Lung (tissue), 12 donors: ENCODE data around the gene LANCL3. TPM values are rescaled to one million over a fixed set of nuclear protein-coding genes. Genes with fewer than 3 reads are reported as not detected.

Source experiments
- ATAC-seq: fragments of 200-7000 bp; cut with Tn5 transposase; one replicate; pipeline ENCODE4 v1.9.1; 2020; ENCODE audit warnings: moderate number of reproducible peaks; ENCODE audit not compliant: insufficient read depth, low FRiP score
- DNase-seq, 3 donors: peaks; one replicate each; pipeline ENCODE4 v3.0.0-alpha.2; 2013 to 2017
- H3K27ac ChIP-seq, 2 donors: one replicate each; pipeline ENCODE4 v1.5.1; 2013; ENCODE audit warnings: mild to moderate bottlenecking in 2 of 2, moderate library complexity in 2 of 2, control low read depth in 1 of 2, inconsistent platforms in 1 of 2, low read depth in 1 of 2, low read length in 1 of 2
- H3K27me3 ChIP-seq, 3 donors: one replicate each; pipeline ENCODE4 v1.5.1; 2013; ENCODE audit warnings: low read length in 2 of 3; ENCODE audit not compliant: control insufficient read depth in 3 of 3, insufficient read depth in 3 of 3
- H3K36me3 ChIP-seq, 4 donors: one replicate each; pipeline ENCODE4 v1.5.1; 2013; ENCODE audit warnings: low read length in 4 of 4, mild to moderate bottlenecking in 1 of 4, moderate library complexity in 1 of 4; ENCODE audit not compliant: control insufficient read depth in 4 of 4, insufficient read depth in 4 of 4
- H3K4me1 ChIP-seq, 5 donors: one replicate each; pipeline ENCODE4 v1.5.1; 2013; ENCODE audit warnings: low read length in 5 of 5, mild to moderate bottlenecking in 2 of 5, moderate library complexity in 1 of 5; ENCODE audit not compliant: control insufficient read depth in 5 of 5, insufficient read depth in 5 of 5
- H3K4me3 ChIP-seq: one replicate; pipeline ENCODE4 v1.5.1; 2013; ENCODE audit warnings: mild to moderate bottlenecking, control low read depth, moderate library complexity
- H3K9ac ChIP-seq, 2 donors: one replicate each; pipeline ENCODE4 v1.5.1; 2013; ENCODE audit warnings: low read length in 2 of 2, control low read depth in 1 of 2; ENCODE audit not compliant: insufficient read depth in 1 of 2
- H3K9me3 ChIP-seq, 4 donors: one replicate each; pipeline ENCODE4 v1.5.1; 2013; ENCODE audit warnings: low read length in 3 of 4, mild to moderate bottlenecking in 1 of 4, moderate library complexity in 1 of 4; ENCODE audit not compliant: control insufficient read depth in 4 of 4, insufficient read depth in 3 of 4
- CTCF ChIP-seq: IDR thresholded peaks from 2 replicates; pipeline ENCODE4 v1.5.1; 2012; ENCODE audit warnings: mild to moderate bottlenecking; ENCODE audit errors: control extremely low read depth, extremely low read depth
- WGBS, 2 donors: extraction: QIAGEN DNeasy Blood & Tissue Kit; methylation state at CpG; one replicate each; pipeline ENCODE4 v1.1.7; 2013; 5-methylcytosine and 5-hydroxymethylcytosine counted together
- polyA plus RNA-seq, 2 donors: library from polyadenylated mRNA; stranded (reverse); fragments of 200-250 nt; gene quantifications; one replicate each; pipeline ENCODE4 v1.2.1, GENCODE V29; 2013
- total RNA-seq, 2 donors: library from RNA; depleted of rRNA in 1 of 2; stranded (reverse); fragments of >200 nt in 1 of 2; gene quantifications; one replicate each; pipeline ENCODE4 v1.2.1, GENCODE V29; 2014 to 2021
- donor health status: control.
- donor health status: control.
- donor health status: Bipolar disorder and iron deficiency.
- donor health status: healthy.
- donor health status: DM: yes; HTN: yes; CAD: no.

Gene LANCL3
- total and polyA plus RNA-seq, 4 donors = 0.43 to 10.7 (median 1.4) TPM

- TF ChIP-seq CTCF = no peak
- peaks cover 0 to 9% (median 7%) of the 10 kb centered on the region in 3 donors for H3K27me3 ChIP-seq
- no peaks in the 10 kb centered on the region for H3K36me3 ChIP-seq
- WGBS, 2 donors = 84 to 90% methylated on average over 8 of the region's 8 CpGs
- H3K27ac ChIP-seq = no peak overlapping the region
- H3K4me3 ChIP-seq = no peak overlapping the region
- H3K4me1 ChIP-seq = no peaks in the 10 kb centered on the region
- no peak for ATAC-seq
- H3K9me3 ChIP-seq = peaks cover 0 to 2% (median 0%) of the 10 kb centered on the region in 4 donors
- no peak for DNase-seq
- H3K9ac ChIP-seq = no peak overlapping the region
These were observed 81.2 kb downstream of the LANCL3 start for GRCh38 chrX:37652589-37653231.

GRCh38 chrX:37653397-37654085 is 82.1 kb downstream of the LANCL3 start:
- no peak for TF ChIP-seq CTCF
- Histone ChIP-seq H3K4me3 (no peak overlapping the region), H3K4me1 (no peaks in the 10 kb centered on the region), H3K9me3 (peaks cover 0 to 2% (median 0%) of the 10 kb centered on the region in 4 donors), H3K9ac (no peak overlapping the region), H3K36me3 (no peaks in the 10 kb centered on the region), H3K27me3 (peaks cover 0 to 9% (median 9%) of the 10 kb centered on the region in 3 donors), H3K27ac (no peak overlapping the region)
- no peak for ATAC-seq
- DNase-seq = no peak
- 70 to 100% methylated on average over 1 of the region's 1 CpG for WGBS, 2 donors

- peaks cover 0 to 12% (median 11%) of the 10 kb centered on the region in 3 donors for H3K27me3 ChIP-seq
- ATAC-seq (no peak), DNase-seq (no peak)
- 64 to 91% methylated on average over 4 of the region's 4 CpGs for WGBS, 2 donors
- no peak overlapping the region for H3K27ac ChIP-seq
- no peak overlapping the region for H3K9ac ChIP-seq
- TF ChIP-seq CTCF = no peak
- no peaks in the 10 kb centered on the region for H3K36me3 ChIP-seq
- peaks cover 0 to 2% (median 0%) of the 10 kb centered on the region in 4 donors for H3K9me3 ChIP-seq
- no peaks in the 10 kb centered on the region for H3K4me1 ChIP-seq
- no peak overlapping the region for H3K4me3 ChIP-seq
These were observed 87.0 kb downstream of the LANCL3 start for GRCh38 chrX:37658343-37659030.
